NCI-H82 treated with DMSO at 0.1 percent for 48 hours (cell line): ENCODE data around the gene MT1H.
"Not testable (repeated sequence)": the region's sequence is repeated elsewhere in the genome, so short reads cannot be mapped to it uniquely, and the experiment has no call there.

ENCODE experiments used
- DNase-seq: peaks from one replicate; lab custom pipeline; 2025; ENCODE audit not compliant: unreplicated experiment; lab: John Stamatoyannopoulos, UW

Gene MT1H

GRCh38 chr16:56669005-56669839 is at the start of gene MT1H:
TSS of gene MT1H (plus strand) at chr16:56669814. CDS start at chr16:56669885, 71 bp downstream.
- DNase-seq = no peak

DNA sequence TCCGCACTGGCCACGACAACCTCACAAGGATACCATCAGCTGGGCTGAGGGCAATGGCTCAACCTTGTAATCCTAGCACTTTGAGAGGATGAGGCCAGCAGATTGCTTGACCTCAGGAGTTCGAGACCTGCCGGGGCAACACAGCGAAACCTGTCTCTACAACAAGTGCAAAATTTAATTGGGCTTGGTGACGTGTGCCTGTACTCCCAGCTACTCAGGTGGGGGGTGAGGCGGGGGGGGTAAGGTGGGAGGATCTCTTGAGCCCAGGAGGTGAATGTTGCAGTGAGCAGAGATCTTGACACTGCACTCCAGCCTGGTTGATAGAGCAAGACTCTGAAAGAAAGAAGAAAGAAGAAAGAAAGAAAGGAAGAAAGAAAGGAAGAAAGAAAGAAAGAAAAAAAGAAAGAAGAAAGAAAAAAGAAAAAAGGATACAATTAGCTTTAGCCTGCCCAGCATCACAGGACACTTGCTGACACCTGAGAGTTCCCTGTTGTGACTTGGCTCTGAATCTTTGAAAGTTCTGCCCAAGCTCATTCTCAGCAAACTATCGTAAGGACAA is 49.2 kb upstream of the MT1H start:
- DNase-seq = no peak

DNA sequence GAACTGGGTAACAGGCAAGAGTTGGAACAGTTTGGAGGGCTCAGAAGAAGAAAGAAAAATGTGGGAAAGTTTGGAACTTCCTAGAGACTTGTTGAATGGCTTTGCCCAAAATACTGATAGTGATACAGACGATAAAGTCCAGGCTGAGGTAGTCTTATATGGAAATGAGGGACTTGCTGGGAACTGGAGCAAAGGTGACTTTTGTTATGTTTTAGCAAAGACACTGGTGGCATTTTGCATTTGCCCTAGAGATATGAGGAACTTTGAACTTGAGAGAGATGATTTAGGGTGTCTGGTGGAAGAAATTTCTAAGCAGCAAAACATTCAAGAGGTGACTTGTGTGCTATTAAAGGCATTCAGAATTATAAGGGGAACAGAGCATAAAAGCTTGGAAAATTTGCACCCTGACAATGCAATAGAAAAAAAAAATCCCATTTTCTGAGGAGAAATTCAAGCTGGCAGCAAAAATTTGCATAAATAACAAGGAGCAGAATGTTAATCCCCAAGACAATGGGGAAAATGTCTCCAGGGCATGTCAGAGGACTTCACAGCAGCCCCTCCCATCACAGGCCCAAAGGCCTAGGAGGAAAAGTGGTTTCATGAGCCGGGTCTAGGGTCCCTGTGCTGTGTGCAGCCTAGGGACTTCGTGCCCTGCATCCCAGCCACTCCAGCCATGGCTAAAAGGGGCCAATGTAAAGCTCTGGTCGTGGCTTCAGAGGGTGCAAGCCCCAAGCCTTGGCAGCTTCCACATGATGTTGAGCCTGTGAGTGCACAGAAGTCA is 47.8 kb upstream of the MT1H start:
- not testable (repeated sequence) for DNase-seq

- DNase-seq = not testable (repeated sequence)
Measured at GRCh38 chr16:56623184-56623583, 46.4 kb upstream of the MT1H start.

DNA sequence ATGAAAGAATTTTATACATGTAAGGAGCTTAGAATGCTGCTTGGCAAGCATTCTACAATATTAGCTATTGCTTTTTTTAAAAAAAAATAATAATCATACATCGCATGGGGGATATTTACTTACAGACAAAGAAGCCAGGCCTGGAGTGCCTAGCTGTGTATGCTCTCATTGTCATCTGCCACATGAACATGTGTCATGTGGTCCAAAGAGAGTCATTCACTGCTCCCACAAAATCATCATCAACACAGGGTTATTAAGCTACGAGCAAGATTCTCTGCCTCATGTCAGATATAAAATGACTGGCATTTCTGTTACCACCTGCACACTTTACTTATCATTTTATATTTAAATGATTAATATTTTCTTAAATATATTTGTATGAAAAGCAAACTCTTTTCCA is 46.0 kb upstream of the MT1H start:
- no peak for DNase-seq

GRCh38 chr16:56625140-56625942 is 44.3 kb upstream of the MT1H start, which contains the start of gene MT1E:
TSS of gene MT1E (plus strand) at chr16:56625781. CDS start at chr16:56625852, 71 bp downstream.
- DNase-seq = no peak

DNA sequence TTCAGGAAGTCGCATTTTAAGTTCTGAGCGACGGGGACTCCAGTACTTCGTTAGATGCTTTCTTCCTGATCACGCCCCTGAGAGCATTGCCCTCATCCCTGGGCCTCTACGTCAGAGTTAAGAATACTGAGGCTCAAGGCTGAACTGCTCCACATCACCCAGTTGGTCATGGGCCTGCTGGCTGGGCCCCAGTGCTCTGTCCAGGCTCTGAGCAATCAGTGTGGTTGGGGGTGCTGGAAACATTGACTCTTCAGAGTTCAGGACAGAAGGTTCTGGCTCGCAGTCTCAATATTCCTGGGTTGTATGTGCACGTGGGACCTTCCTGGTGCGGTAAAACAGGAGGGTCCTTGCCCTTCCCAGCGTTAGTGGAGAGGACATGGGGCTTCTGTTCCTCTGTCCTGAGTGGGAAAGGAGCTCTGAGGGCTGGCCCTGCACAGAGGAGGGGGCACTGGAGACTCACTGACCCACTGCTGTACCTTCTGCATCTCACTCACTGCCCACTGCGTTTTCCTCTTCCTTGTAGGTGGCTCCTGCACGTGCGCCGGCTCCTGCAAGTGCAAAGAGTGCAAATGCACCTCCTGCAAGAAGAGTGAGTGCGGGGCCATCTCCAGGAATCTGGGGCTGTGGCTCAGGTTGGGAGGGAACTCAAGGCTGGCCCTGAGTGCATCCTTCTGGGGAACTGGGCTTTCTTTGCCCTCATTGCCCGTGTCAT is 43.5 kb upstream of the MT1H start:
- DNase-seq = no peak

DNA sequence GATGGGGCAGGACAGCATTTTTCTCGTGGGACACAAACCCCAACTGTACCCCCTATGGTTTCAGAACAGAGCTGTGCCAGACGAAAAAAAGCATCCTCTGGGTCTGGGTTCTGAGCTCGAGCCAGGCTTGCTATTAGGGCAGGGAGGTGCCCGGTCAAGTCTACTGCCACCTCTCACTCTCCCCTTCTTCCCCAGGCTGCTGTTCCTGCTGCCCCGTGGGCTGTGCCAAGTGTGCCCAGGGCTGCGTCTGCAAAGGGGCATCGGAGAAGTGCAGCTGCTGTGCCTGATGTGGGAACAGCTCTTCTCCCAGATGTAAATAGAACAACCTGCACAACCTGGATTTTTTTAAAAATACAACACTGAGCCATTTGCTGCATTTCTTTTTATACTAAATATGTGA is 42.9 kb upstream of the MT1H start:
- no peak for DNase-seq

DNA sequence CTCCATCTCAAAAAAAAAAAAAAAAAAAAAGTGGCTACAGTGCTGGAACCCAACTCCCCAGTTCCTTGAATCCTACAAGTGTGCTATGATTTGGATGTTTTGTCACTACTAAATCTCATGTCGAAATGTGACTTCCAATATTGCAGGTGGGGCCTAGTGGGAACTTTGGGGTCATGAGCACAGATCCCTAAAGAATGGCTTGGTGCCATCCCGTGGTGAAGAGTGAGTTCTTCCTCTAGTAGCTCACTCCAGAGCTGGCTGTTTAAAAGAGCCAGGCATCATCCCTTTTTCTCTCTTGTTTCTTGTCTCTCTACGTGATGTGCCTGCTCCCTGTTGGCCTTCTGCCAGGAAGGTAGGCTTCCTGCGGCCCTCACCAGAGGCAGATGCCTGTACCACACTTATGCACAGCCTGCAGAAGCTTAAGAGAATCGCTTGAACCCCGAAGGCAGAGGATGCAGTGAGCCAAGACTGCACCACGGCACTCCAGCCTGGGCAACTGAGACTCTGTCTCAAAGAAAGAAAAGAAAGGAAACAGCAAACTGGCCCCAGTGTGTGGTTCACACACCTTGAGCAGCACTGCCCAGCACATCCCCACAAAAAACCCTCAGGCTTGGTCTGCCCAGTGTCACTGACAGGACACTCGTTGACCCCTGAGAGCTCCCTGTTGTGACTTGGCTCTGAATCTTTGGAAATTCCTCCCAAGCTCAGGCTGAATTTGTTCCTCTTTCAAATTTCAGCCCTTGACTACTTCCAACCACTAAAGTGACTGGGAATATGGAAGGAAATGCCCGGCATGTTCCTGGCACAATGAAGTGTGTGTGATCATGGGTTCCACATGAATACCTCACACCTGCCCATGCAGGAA is 40.9 kb upstream of the MT1H start:
- no peak for DNase-seq

- DNase-seq = no peak
Measured at GRCh38 chr16:56629531-56629930, 40.1 kb upstream of the MT1H start.

DNA sequence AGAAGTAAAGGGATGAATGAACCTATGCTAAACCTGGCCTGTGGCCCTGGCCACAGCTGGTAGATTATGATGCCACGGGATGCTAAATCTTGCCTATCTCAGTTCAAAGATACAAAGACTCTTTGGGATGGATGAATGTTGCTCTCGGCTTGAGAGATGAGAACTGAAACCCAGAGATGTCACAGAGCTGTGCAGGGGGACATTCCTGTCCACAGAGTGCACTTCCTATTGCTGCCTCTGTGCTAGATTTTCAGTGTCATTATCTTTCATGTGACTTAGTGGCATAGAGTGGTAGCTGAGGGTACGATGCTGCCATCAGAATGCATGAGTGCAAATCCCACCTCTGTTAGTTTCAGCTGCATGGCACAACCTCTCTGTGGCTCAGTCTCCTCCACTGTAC is 39.5 kb upstream of the MT1H start:
- no peak for DNase-seq

- DNase-seq = no peak
Measured at GRCh38 chr16:56631197-56631596, 38.4 kb upstream of the MT1H start.

- no peak for DNase-seq
Measured at GRCh38 chr16:56631832-56632155, 37.8 kb upstream of the MT1H start.

DNA sequence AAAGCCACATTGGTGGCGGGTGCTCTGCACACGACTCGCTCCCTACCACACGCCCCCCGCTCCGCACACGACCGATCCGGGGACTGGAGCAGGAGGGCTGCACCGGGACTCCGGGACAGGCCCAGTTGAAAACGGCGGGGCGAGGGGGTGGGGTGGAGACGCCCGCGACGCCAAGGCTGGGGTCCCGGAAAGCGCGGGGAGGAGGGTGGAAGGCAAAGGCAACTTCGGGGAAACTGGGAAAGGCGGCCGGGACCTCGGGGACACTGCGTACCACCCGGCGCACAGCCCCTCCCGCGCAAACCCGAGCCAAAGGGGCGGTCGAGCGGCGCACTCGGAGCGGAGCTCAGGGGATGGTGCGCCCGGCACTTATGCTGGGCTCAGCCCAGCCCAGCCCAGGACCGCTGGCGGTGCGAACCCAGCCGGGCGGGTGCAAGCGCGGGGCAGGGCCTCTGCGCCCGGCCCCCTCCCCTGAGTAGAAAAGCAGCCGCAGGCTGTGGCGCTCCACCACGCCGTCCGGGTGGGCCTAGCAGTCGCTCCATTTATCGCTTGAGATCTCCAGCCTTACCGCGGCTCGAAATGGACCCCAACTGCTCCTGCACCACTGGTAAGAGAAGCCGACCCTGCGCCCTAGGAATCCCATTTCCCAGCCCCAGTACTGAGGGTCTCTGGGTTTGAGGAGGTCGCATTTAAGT is 37.3 kb upstream of the MT1H start, which contains the start of gene MT1M:
MT1M (plus strand) TSS at position 504 of the 692 bp plus-strand sequence; CDS start at position 577, 73 bp downstream.
- DNase-seq = no peak

DNA sequence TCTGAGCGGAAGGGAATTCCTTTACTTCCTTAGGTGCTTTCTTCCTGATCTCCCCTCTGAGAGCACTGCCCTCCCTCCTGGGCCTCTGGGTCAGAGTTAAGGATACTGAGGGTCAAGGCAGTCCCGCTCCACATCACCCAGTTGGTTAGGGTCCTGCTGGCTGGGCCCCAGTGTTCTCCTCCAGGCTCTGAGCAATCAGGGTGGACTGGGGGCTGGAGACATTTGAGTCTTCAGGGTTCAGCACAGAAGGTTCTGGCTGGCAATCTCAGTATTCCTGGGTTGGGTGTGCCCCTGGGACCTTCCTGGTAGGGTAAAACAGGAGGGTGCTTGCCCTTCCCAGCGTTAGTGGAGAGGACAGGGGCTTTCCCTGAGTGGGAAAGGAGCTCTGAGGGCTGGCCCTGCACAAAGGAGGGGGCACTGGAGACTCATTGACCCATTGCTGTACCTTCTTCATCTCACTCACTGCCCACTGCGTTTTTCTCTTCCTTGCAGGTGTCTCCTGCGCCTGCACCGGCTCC is 36.7 kb upstream of the MT1H start:
- DNase-seq = no peak

DNA sequence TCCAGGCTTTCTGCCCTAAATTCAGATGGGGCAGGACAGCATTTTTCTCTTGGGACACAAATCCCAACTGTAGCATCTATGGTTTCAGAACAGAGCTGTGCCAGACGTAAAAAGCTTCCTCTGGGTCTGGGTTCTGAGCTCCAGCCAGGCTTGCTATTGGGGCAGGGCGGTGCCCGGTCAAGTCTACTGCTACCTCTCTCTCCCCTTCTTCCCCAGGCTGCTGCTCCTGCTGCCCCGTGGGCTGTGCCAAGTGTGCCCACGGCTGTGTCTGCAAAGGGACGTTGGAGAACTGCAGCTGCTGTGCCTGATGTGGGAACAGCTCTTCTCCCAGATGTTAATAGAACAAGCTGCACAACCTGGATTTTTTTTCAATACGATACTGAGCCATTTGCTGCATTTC is 36.1 kb upstream of the MT1H start:
- DNase-seq = no peak

DNA sequence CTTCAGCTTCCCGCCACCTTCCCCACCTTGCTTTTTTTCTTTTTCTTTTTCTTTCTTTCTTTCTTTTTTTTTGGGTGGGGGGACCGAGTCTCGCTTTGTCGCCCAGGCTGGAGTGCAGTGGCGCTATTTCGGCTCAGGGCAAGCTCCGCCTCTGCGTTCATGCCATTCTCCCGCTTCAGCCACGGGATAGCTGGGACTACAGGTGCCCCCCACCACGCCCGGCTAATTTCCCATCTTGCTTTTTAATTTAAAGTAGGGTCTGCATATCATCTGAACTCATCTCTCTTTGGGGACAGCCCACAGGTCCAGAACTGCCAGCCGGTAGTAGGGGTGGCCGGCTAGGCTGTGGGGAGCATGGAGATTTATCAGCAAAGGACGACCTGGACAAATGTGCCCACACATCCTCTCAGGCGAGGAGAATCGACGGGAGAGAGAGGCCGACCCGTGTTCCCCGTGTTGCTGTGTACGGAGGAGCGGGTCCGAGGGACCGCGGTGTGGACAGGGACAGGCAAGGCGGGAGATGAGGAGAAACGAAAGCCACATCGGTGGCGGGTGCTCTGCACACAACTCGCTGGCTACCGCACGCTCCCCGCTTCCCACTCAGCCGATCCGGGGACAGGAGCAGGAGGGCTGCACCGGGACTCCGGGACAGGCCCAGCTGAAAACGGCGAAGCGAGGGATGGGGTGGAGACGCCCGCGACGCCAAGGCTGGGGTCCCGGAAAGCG is 34.7 kb upstream of the MT1H start:
- no peak for DNase-seq

DNA sequence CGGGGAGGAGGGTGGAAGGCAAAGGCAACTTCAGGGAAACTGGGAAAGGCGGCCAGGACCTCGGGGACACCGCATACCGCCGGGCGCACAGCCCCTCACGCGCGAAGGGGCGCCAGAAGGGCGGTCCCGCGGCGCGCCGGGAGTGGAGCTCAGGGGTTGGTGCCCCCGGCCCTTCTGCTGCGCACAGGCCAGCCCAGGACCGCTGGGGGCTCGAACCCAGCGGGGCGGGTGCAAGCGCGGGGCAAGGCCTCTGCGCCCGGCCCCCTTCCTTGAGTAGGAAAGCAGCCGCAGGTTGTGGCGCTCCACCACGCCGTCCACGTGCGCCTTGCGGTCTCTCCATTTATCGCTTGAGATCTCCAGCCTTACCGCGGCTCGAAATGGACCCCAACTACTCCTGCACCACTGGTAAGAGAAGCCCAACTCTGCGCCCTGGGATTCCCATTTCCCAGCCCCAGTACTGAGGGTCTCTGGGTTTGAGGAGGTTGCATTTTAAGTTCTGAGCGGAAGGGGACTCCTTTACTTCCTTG is 34.1 kb upstream of the MT1H start:
- DNase-seq = no peak
